GM23338 (cell line): Measurements from ENCODE around the gene DCBLD1.

Experiments used
- CREB1 ChIP-seq: fragments of 250-450 bp; sonication (Bioruptor Pico); IDR thresholded peaks from 2 replicates; pipeline ENCODE4 v1.5.0; 2020; ENCODE audit warnings: low read depth, mild to moderate bottlenecking, moderate library complexity
- EZH2 ChIP-seq: fragments of 200-600 bp; sonication (generic); IDR thresholded peaks from one replicate; pipeline ENCODE4 v1.8.0; 2017; ENCODE audit warnings: antibody characterized with exemption, mild to moderate bottlenecking, low read depth; ENCODE audit not compliant: unreplicated experiment
- EZH2phosphoT487 ChIP-seq: fragments of 200-600 bp; sonication (generic); IDR thresholded peaks from one replicate; pipeline ENCODE4 v1.8.1; 2018; ENCODE audit warnings: antibody characterized with exemption; ENCODE audit not compliant: unreplicated experiment
- POLR2AphosphoS5 ChIP-seq: IDR thresholded peaks from 2 replicates; pipeline ENCODE4 v1.6.1; 2016; ENCODE audit warnings: antibody characterized with exemption, low read depth
- TF ChIP-seq, protein P1 (sequence below), 2 experiments: fragments of 200-600 bp in 1 of 2; sonication (generic) in 1 of 2; conservative IDR thresholded peaks; 2 replicates each; pipeline versions ENCODE4 v1.5.1 to v1.6.1; 2016 to 2017; ENCODE audit warnings: antibody characterized with exemption in 2 of 2, low read depth in 2 of 2, mild to moderate bottlenecking in 2 of 2, moderate library complexity in 1 of 2
- TF ChIP-seq, protein P2 (sequence below): IDR thresholded peaks from one replicate; pipeline ENCODE4 v1.6.1; 2018; ENCODE audit warnings: antibody characterized with exemption; ENCODE audit not compliant: unreplicated experiment

DNA sequence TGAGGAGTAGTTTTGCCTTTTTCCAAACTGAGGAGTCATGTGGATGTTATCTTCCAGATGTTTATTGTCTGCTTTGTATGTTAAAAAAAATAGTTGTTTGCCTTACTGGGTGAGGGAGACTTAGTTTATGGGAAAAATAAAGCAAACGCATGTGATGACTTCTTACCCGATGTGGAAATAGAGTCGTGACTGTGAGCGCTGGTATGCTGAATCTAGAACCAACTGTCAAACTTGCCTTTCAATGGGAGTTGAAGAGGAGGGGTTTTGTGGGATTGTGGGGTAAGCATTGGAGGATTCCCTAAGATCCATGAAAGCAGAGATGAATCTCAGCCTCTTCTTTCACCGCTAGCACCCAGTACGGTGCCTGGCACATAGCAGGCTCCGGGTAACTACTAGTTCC lies 5.3 kb downstream of the DCBLD1 start:
- no peak for TF ChIP-seq EZH2
- TF ChIP-seq, protein P1, sequence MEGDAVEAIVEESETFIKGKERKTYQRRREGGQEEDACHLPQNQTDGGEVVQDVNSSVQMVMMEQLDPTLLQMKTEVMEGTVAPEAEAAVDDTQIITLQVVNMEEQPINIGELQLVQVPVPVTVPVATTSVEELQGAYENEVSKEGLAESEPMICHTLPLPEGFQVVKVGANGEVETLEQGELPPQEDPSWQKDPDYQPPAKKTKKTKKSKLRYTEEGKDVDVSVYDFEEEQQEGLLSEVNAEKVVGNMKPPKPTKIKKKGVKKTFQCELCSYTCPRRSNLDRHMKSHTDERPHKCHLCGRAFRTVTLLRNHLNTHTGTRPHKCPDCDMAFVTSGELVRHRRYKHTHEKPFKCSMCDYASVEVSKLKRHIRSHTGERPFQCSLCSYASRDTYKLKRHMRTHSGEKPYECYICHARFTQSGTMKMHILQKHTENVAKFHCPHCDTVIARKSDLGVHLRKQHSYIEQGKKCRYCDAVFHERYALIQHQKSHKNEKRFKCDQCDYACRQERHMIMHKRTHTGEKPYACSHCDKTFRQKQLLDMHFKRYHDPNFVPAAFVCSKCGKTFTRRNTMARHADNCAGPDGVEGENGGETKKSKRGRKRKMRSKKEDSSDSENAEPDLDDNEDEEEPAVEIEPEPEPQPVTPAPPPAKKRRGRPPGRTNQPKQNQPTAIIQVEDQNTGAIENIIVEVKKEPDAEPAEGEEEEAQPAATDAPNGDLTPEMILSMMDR (conservative IDR thresholded peaks at IDR 0.05; ENCODE audit: low read depth in 2 of 2) = no peak
- TF ChIP-seq, protein P2, sequence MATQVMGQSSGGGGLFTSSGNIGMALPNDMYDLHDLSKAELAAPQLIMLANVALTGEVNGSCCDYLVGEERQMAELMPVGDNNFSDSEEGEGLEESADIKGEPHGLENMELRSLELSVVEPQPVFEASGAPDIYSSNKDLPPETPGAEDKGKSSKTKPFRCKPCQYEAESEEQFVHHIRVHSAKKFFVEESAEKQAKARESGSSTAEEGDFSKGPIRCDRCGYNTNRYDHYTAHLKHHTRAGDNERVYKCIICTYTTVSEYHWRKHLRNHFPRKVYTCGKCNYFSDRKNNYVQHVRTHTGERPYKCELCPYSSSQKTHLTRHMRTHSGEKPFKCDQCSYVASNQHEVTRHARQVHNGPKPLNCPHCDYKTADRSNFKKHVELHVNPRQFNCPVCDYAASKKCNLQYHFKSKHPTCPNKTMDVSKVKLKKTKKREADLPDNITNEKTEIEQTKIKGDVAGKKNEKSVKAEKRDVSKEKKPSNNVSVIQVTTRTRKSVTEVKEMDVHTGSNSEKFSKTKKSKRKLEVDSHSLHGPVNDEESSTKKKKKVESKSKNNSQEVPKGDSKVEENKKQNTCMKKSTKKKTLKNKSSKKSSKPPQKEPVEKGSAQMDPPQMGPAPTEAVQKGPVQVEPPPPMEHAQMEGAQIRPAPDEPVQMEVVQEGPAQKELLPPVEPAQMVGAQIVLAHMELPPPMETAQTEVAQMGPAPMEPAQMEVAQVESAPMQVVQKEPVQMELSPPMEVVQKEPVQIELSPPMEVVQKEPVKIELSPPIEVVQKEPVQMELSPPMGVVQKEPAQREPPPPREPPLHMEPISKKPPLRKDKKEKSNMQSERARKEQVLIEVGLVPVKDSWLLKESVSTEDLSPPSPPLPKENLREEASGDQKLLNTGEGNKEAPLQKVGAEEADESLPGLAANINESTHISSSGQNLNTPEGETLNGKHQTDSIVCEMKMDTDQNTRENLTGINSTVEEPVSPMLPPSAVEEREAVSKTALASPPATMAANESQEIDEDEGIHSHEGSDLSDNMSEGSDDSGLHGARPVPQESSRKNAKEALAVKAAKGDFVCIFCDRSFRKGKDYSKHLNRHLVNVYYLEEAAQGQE = no peak
- no peak for TF ChIP-seq POLR2AphosphoS5
- no peak for TF ChIP-seq CREB1 (CRISPR knock-in tag)
- no peak for TF ChIP-seq EZH2phosphoT487
